Prostate gland (tissue), 2 donors: Measurements from ENCODE around the gene SLC26A11.

ENCODE experiments used
- POLR2A ChIP-seq: fragments of 450-650 bp; IDR thresholded peaks from one replicate; pipeline ENCODE4 v1.6.1; 2016; ENCODE audit warnings: antibody characterized with exemption, mild to moderate bottlenecking
- POLR2AphosphoS5 ChIP-seq: sonication (generic); formaldehyde crosslinking; IDR thresholded peaks from one replicate; pipeline ENCODE4 v1.6.1; 2017; ENCODE audit warnings: antibody characterized with exemption
- TF ChIP-seq, protein P1 (sequence below), 4 experiments: fragments of 200-600 bp in 2 of 4; fragments of 450-650 bp in 2 of 4; sonication (generic) in 2 of 4; IDR thresholded peaks; 1 replicate in 3 of 4; 2 replicates in 1 of 4; pipeline ENCODE4 v1.5.1; 2016 to 2019; ENCODE audit warnings: antibody characterized with exemption in 4 of 4, mild to moderate bottlenecking in 2 of 4, moderate library complexity in 2 of 4

DNA sequence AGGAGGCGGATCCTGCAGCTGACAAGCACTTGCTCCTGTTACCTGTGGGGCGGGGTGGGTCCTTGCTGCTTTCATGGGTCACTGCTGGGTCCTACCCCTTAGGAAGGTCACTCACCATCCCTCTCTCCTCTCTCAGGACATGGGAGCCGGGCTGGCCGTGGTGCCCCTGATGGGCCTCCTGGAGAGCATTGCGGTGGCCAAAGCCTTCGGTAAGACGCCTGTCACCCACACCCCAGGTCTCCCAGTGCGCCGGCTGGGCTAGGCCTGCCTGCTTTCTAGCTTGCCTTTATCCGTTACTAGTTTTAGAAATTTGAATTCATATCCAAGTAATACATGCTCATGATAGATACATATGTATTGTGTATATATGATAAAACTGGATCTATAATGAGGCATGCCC, 17.2 kb downstream of the SLC26A11 start:
- TF ChIP-seq, protein P1, sequence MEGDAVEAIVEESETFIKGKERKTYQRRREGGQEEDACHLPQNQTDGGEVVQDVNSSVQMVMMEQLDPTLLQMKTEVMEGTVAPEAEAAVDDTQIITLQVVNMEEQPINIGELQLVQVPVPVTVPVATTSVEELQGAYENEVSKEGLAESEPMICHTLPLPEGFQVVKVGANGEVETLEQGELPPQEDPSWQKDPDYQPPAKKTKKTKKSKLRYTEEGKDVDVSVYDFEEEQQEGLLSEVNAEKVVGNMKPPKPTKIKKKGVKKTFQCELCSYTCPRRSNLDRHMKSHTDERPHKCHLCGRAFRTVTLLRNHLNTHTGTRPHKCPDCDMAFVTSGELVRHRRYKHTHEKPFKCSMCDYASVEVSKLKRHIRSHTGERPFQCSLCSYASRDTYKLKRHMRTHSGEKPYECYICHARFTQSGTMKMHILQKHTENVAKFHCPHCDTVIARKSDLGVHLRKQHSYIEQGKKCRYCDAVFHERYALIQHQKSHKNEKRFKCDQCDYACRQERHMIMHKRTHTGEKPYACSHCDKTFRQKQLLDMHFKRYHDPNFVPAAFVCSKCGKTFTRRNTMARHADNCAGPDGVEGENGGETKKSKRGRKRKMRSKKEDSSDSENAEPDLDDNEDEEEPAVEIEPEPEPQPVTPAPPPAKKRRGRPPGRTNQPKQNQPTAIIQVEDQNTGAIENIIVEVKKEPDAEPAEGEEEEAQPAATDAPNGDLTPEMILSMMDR (IDR thresholded peaks at IDR 0.05): no peak
- TF ChIP-seq POLR2AphosphoS5 (no peak), POLR2A (no peak)
